H1 (cell line): ENCODE measurements around the gene RABL6. TPM values are rescaled to one million over a fixed set of nuclear protein-coding genes. Genes with fewer than 3 reads are reported as not detected.

Source experiments
- polyA plus RNA-seq, 7 experiments: library from polyadenylated mRNA; depleted of rRNA in 3 of 7; stranded (reverse) in 5 of 7; unstranded in 2 of 7; fragments of >200 nt in 5 of 7; fragments of 200-250 nt in 2 of 7; gene quantifications; 1 replicate in 5 of 7; 2 replicates in 1 of 7; 4 replicates in 1 of 7; pipeline versions ENCODE4 v1.2.1 to v1.2.3, GENCODE V29; 2011 to 2013; ENCODE audit warnings: missing spikeins in 2 of 7, mixed read lengths in 2 of 7
- total RNA-seq: library from RNA; stranded (reverse); fragmentation: NEBNext Ultra II Directional; extraction: Animal tissue kit (Norgen Biotek cat#: 25700); gene quantifications from 2 replicates; pipeline ENCODE4 v1.2.1, GENCODE V29; 2021
- TF ChIP-seq, protein P1 (sequence below): fragments of 300-600 bp; sonication (generic); IDR thresholded peaks from 2 replicates; pipeline ENCODE4 v1.7.1; 2012; ENCODE audit warnings: low read length, moderate library complexity, mild to moderate bottlenecking, inconsistent platforms; ENCODE audit not compliant: insufficient replicate concordance

Gene RABL6
- total and polyA plus RNA-seq, 2 of the 8 experiments (the other 6 are each of a cell fraction or from before 2014, with no cell fraction given) = 70.1 to 130 TPM

DNA sequence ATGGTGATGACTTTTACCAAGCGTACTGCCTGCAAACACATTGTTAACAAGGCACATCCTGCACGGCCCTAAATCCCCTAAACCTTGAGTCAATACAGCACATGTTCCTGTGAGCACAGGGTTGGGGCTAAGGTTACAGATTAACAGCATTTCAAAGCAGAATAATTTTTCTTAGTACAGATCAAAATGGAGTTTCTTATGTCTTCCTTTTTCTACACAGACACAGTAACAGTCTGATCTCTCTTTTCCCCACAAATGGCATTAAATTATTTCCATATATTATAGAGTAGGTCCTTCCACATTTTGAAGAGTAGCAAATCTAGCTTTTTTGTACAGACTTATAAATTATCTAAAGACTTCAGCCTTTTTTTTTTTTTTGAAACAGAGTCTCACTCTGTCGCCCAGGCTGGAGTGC lies 18.2 kb upstream of the RABL6 start (continued):
- TF ChIP-seq, protein P1, sequence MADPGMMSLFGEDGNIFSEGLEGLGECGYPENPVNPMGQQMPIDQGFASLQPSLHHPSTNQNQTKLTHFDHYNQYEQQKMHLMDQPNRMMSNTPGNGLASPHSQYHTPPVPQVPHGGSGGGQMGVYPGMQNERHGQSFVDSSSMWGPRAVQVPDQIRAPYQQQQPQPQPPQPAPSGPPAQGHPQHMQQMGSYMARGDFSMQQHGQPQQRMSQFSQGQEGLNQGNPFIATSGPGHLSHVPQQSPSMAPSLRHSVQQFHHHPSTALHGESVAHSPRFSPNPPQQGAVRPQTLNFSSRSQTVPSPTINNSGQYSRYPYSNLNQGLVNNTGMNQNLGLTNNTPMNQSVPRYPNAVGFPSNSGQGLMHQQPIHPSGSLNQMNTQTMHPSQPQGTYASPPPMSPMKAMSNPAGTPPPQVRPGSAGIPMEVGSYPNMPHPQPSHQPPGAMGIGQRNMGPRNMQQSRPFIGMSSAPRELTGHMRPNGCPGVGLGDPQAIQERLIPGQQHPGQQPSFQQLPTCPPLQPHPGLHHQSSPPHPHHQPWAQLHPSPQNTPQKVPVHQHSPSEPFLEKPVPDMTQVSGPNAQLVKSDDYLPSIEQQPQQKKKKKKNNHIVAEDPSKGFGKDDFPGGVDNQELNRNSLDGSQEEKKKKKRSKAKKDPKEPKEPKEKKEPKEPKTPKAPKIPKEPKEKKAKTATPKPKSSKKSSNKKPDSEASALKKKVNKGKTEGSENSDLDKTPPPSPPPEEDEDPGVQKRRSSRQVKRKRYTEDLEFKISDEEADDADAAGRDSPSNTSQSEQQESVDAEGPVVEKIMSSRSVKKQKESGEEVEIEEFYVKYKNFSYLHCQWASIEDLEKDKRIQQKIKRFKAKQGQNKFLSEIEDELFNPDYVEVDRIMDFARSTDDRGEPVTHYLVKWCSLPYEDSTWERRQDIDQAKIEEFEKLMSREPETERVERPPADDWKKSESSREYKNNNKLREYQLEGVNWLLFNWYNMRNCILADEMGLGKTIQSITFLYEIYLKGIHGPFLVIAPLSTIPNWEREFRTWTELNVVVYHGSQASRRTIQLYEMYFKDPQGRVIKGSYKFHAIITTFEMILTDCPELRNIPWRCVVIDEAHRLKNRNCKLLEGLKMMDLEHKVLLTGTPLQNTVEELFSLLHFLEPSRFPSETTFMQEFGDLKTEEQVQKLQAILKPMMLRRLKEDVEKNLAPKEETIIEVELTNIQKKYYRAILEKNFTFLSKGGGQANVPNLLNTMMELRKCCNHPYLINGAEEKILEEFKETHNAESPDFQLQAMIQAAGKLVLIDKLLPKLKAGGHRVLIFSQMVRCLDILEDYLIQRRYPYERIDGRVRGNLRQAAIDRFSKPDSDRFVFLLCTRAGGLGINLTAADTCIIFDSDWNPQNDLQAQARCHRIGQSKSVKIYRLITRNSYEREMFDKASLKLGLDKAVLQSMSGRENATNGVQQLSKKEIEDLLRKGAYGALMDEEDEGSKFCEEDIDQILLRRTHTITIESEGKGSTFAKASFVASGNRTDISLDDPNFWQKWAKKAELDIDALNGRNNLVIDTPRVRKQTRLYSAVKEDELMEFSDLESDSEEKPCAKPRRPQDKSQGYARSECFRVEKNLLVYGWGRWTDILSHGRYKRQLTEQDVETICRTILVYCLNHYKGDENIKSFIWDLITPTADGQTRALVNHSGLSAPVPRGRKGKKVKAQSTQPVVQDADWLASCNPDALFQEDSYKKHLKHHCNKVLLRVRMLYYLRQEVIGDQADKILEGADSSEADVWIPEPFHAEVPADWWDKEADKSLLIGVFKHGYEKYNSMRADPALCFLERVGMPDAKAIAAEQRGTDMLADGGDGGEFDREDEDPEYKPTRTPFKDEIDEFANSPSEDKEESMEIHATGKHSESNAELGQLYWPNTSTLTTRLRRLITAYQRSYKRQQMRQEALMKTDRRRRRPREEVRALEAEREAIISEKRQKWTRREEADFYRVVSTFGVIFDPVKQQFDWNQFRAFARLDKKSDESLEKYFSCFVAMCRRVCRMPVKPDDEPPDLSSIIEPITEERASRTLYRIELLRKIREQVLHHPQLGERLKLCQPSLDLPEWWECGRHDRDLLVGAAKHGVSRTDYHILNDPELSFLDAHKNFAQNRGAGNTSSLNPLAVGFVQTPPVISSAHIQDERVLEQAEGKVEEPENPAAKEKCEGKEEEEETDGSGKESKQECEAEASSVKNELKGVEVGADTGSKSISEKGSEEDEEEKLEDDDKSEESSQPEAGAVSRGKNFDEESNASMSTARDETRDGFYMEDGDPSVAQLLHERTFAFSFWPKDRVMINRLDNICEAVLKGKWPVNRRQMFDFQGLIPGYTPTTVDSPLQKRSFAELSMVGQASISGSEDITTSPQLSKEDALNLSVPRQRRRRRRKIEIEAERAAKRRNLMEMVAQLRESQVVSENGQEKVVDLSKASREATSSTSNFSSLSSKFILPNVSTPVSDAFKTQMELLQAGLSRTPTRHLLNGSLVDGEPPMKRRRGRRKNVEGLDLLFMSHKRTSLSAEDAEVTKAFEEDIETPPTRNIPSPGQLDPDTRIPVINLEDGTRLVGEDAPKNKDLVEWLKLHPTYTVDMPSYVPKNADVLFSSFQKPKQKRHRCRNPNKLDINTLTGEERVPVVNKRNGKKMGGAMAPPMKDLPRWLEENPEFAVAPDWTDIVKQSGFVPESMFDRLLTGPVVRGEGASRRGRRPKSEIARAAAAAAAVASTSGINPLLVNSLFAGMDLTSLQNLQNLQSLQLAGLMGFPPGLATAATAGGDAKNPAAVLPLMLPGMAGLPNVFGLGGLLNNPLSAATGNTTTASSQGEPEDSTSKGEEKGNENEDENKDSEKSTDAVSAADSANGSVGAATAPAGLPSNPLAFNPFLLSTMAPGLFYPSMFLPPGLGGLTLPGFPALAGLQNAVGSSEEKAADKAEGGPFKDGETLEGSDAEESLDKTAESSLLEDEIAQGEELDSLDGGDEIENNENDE = no peak
